Testis (tissue), 2 donors: Measurements from ENCODE around the gene SHTN1.

Experiments
- CTCF ChIP-seq, 3 experiments: fragments of 450-650 bp in 2 of 3; fragments of 200-600 bp in 1 of 3; sonication (generic) in 1 of 3; IDR thresholded peaks; one replicate each; pipeline ENCODE4 v1.5.1; 2016 to 2019; ENCODE audit warnings: antibody characterized with exemption in 3 of 3, mild to moderate bottlenecking in 2 of 3, moderate library complexity in 1 of 3
- POLR2A ChIP-seq: fragments of 450-650 bp; IDR thresholded peaks from one replicate; pipeline ENCODE4 v1.6.1; 2017; ENCODE audit warnings: antibody characterized with exemption, mild to moderate bottlenecking, moderate library complexity

- no peak for TF ChIP-seq POLR2A
- TF ChIP-seq CTCF (IDR thresholded peaks at IDR 0.05), result no peak
These were observed 16.7 kb downstream of the SHTN1 start for GRCh38 chr10:116988311-116988710.
